ENCODE measurements around the gene CLEC2L. TPM values are rescaled to one million over a fixed set of nuclear protein-coding genes. Genes with fewer than 3 reads are reported as not detected.

CLEC2L gene
- 0.70 TPM for total RNA-seq

DNA sequence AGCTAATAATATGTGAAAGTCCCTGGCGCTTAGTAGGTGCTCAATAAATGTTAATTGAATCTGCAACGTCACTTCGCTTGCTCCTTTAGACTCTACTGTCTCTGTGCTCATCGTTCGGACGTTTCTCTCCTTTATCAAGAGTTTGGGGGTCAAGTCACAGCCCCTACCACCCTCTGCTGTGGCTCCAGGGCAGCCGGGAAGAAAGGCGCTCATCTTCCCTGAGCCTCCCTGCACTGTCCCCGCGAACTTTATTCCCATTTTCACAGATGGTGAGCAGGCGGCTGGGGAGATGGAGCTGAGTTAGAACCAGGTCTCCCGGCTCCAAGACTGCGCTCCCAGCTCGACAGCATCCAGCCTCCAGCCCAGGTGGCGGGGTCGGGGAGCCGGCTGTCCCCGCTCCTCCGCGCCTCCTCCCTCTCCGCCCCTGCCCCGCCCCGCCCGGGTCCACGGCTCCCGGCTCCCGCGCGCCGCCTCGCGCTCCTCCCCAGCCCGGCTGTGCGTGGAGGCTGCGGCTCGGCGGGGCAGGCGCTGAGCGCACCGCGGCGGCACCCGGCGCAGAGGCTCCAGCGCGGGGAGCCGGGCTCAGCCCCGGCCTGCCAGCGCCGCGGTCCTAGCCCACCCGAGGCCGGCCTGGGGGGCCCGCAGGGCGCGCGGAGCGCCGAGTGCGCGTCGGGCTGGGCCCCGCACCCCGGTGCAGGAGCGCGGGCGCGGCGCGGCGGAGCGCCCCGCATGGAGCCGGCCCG lies at the start of gene CLEC2L:
Gene CLEC2L, plus strand, starts transcription at position 487 of the 743 bp plus-strand sequence. Its CDS starts 243 bp downstream, at position 730.

Other genes with a start within 250 kb of the CLEC2L start
- gene FMC1, start 182.3 kb upstream of the CLEC2L start, total RNA-seq = 14.4 TPM
- gene LUC7L2, start 163.8 kb upstream of the CLEC2L start, total RNA-seq = 60.2 TPM
- gene KLRG2, start 40.0 kb upstream of the CLEC2L start, total RNA-seq = 5.5 TPM